Measurements from ENCODE around the gene PCDH15. TPM values are rescaled to one million over a fixed set of nuclear protein-coding genes. Genes with fewer than 3 reads are reported as not detected.

Gene PCDH15
- total and polyA plus RNA-seq, 9 of the 15 experiments (the other 6 are each of a cell fraction or from before 2014, with no cell fraction given): not detected

- ATAC-seq (no peak), DNase-seq (ENCODE audit: extremely low read depth in 1 of 4, low spot score in 3 of 4) (no peak), FAIRE-seq (no peak)
- ChIA-PET POLR2A (no interaction called here), CTCF (ENCODE audit: low intra/inter-chr PET ratio) (no interaction called here)
- in situ Hi-C loops (cut with MboI): no loop called here
- Histone ChIP-seq H3K79me2 (ENCODE audit: control insufficient read depth, insufficient read depth, low read length) (no peaks in the 10 kb centered on the region), H3K27ac (ENCODE audit: extremely low read depth, low read depth, low read length) (no peak overlapping the region), H3K36me3 (ENCODE audit: control insufficient read depth, insufficient read depth, low read length) (no peaks in the 10 kb centered on the region), H3K4me3 (no peak overlapping the region), H3K4me1 (replicated peaks in 1 of 2; ENCODE audit: control insufficient read depth in 2 of 2, insufficient read depth in 2 of 2, low read length in 2 of 2) (no peaks in the 10 kb centered on the region), H3K4me2 (ENCODE audit: insufficient read depth, low read length) (no peak overlapping the region), H3K27me3 (ENCODE audit: control insufficient read depth in 2 of 2, insufficient read depth in 2 of 2, low read length in 2 of 2) (no peaks in the 10 kb centered on the region), H3K9me1 (ENCODE audit: control insufficient read depth, insufficient read depth, low read length) (no peaks in the 10 kb centered on the region), H2AFZ (ENCODE audit: low read depth, low read length) (no peak overlapping the region), H4K20me1 (replicated peaks; ENCODE audit: control insufficient read depth, insufficient read depth, low read length) (no peaks in the 10 kb centered on the region), H3K9me3 (replicated peaks; ENCODE audit: control insufficient read depth, insufficient read depth, low read depth, low read length) (no peaks in the 10 kb centered on the region), H3K9ac (ENCODE audit: insufficient read depth in 1 of 2, low read depth in 2 of 2, low read length in 2 of 2) (no peak overlapping the region)
- intact Hi-C loops (cut with micrococcal nuclease): no loop called here
- 0% methylated on average over 2 of the region's 2 CpGs for WGBS (ENCODE audit: insufficient coverage, low coverage, missing lambda C conversion rate)
- TF ChIP-seq RBBP5 (IDR thresholded peaks at IDR 0.05; ENCODE audit: borderline replicate concordance, insufficient read depth, low read length, poor library complexity, severe bottlenecking) (no peak), TAF7 (tag; IDR thresholded peaks at IDR 0.05) (no peak)
- no TSS peak for BruUV-seq (replicated peaks)
These were observed 180.7 kb downstream of the PCDH15 start for GRCh38 chr10:54620352-54620751.

GRCh38 chr10:54614072-54614471 lies 187.0 kb downstream of the PCDH15 start:
- H3K9me3 ChIP-seq (replicated peaks; ENCODE audit: control insufficient read depth, insufficient read depth, low read depth, low read length): no peaks in the 10 kb centered on the region
- FAIRE-seq: no peak
- no peak overlapping the region for H3K9ac ChIP-seq (ENCODE audit: insufficient read depth in 1 of 2, low read depth in 2 of 2, low read length in 2 of 2)
- in situ Hi-C loops (cut with MboI) (no loop called here), intact Hi-C loops (cut with micrococcal nuclease) (no loop called here)
- BruUV-seq (replicated peaks): no TSS peak
- no peak overlapping the region for H3K27ac ChIP-seq (ENCODE audit: extremely low read depth, low read depth, low read length)
- H3K4me3 ChIP-seq: no peak overlapping the region
- H3K4me1 ChIP-seq (replicated peaks in 1 of 2; ENCODE audit: control insufficient read depth in 2 of 2, insufficient read depth in 2 of 2, low read length in 2 of 2): no peaks in the 10 kb centered on the region
- DNase-seq (ENCODE audit: extremely low read depth in 1 of 4, low spot score in 3 of 4): no peak
- no peaks in the 10 kb centered on the region for H4K20me1 ChIP-seq (replicated peaks; ENCODE audit: control insufficient read depth, insufficient read depth, low read length)
- no peak overlapping the region for H3K4me2 ChIP-seq (ENCODE audit: insufficient read depth, low read length)
- no peak for ATAC-seq
- ChIA-PET CTCF (ENCODE audit: low intra/inter-chr PET ratio) (no interaction called here), POLR2A (no interaction called here)
- no peaks in the 10 kb centered on the region for H3K9me1 ChIP-seq (ENCODE audit: control insufficient read depth, insufficient read depth, low read length)
- no peaks in the 10 kb centered on the region for H3K79me2 ChIP-seq (ENCODE audit: control insufficient read depth, insufficient read depth, low read length)
- TF ChIP-seq TEAD4 (IDR thresholded peaks at IDR 0.05; ENCODE audit: low read length) (no peak), TEAD4 (CRISPR knock-in tag; IDR thresholded peaks at IDR 0.05; ENCODE audit: borderline replicate concordance) (no peak), RFX7 (CRISPR knock-in tag; IDR thresholded peaks at IDR 0.05) (no peak), FUS (optimal IDR thresholded peaks at IDR 0.05; ENCODE audit: low read depth, low read length) (no peak), CBX5 (IDR thresholded peaks at IDR 0.05; ENCODE audit: borderline replicate concordance, low read depth) (no peak), ZKSCAN8 (CRISPR knock-in tag; IDR thresholded peaks at IDR 0.05) (no peak), ZKSCAN1 (IDR thresholded peaks at IDR 0.05; ENCODE audit: low read depth, low read length) (no peak), ILK (tag; IDR thresholded peaks at IDR 0.05; ENCODE audit: borderline replicate concordance, low read depth) (no peak), ZNF253 (CRISPR knock-in tag; conservative IDR thresholded peaks at IDR 0.05) (no peak)
- TF ChIP-seq, protein P1, sequence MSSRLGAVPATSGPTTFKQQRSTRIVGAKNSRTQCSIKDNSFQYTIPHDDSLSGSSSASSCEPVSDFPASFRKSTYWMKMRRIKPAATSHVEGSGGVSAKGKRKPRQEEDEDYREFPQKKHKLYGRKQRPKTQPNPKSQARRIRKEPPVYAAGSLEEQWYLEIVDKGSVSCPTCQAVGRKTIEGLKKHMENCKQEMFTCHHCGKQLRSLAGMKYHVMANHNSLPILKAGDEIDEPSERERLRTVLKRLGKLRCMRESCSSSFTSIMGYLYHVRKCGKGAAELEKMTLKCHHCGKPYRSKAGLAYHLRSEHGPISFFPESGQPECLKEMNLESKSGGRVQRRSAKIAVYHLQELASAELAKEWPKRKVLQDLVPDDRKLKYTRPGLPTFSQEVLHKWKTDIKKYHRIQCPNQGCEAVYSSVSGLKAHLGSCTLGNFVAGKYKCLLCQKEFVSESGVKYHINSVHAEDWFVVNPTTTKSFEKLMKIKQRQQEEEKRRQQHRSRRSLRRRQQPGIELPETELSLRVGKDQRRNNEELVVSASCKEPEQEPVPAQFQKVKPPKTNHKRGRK (tag; IDR thresholded peaks at IDR 0.05): no peak
- no peaks in the 10 kb centered on the region for H3K27me3 ChIP-seq (ENCODE audit: control insufficient read depth in 2 of 2, insufficient read depth in 2 of 2, low read length in 2 of 2)
- H2AFZ ChIP-seq (ENCODE audit: low read depth, low read length): no peak overlapping the region
- 6% methylated on average over 1 of the region's 1 CpG for WGBS (ENCODE audit: insufficient coverage, low coverage, missing lambda C conversion rate)
- no peaks in the 10 kb centered on the region for H3K36me3 ChIP-seq (ENCODE audit: control insufficient read depth, insufficient read depth, low read length)

All from K562 (cell line).